Fibroblast of pulmonary artery (primary cell): Measurements from ENCODE around the gene SMAD3.

ENCODE experiments used
- DNase-seq: peaks from one replicate; pipeline ENCODE4 v3.0.0-alpha.2; 2010; ENCODE audit warnings: low read depth
- H3K4me3 ChIP-seq: replicated peaks from 2 replicates; pipeline ENCODE4 v1.5.1; 2011; ENCODE audit warnings: low read depth, mild to moderate bottlenecking, control low read depth, low read length, moderate library complexity
- CTCF ChIP-seq: IDR thresholded peaks from 2 replicates; pipeline ENCODE4 v1.5.1; 2011; ENCODE audit warnings: mild to moderate bottlenecking, control low read depth, low read length, inconsistent platforms; ENCODE audit errors: missing control alignments

Gene SMAD3

GRCh38 chr15:67042551-67043142, 22.8 kb upstream of the SMAD3 start:
- H3K4me3 ChIP-seq, result no peak overlapping the region
- TF ChIP-seq CTCF, result no peak
- no peak for DNase-seq

- TF ChIP-seq CTCF, result no peak
Observed at GRCh38 chr15:67043939-67044771, 21.2 kb upstream of the SMAD3 start.

GRCh38 chr15:67047149-67047661, 18.2 kb upstream of the SMAD3 start:
- TF ChIP-seq CTCF, result no peak

More at GRCh38 chr15:67043939-67044771, 21.2 kb upstream of the SMAD3 start:
- H3K4me3 ChIP-seq, result no peak overlapping the region
- DNase-seq, result peak; percentile 95

GRCh38 chr15:67048281-67049279, 16.8 kb upstream of the SMAD3 start:
- H3K4me3 ChIP-seq, result no peak overlapping the region
- DNase-seq, result peak; percentile 92
- no peak for TF ChIP-seq CTCF

More at GRCh38 chr15:67047149-67047661, 18.2 kb upstream of the SMAD3 start:
- no peak for DNase-seq
- H3K4me3 ChIP-seq, result no peak overlapping the region

- DNase-seq, result peak; percentile 75
- no peak overlapping the region for H3K4me3 ChIP-seq
- TF ChIP-seq CTCF, result no peak
Observed at GRCh38 chr15:67049351-67050044, 15.9 kb upstream of the SMAD3 start.

GRCh38 chr15:67050062-67050461, 15.3 kb upstream of the SMAD3 start:
- DNase-seq, result peak; percentile 77
- no peak for TF ChIP-seq CTCF
- H3K4me3 ChIP-seq, result no peak overlapping the region
